Upper lobe of left lung (tissue), 6 donors: ENCODE results near the gene VAV3. TPM values are rescaled to one million over a fixed set of nuclear protein-coding genes. Genes with fewer than 3 reads are reported as not detected.
A peak's percentile ranks its signal among the peaks of the same experiment; 100 is the strongest.

Experiments used
- ATAC-seq, 2 donors: fragments of 200-7000 bp; cut with Tn5 transposase; one replicate each; pipeline ENCODE4 v1.9.1; 2022; ENCODE audit warnings: mild to moderate bottlenecking in 2 of 2, moderate library complexity in 2 of 2; ENCODE audit not compliant: low FRiP score in 2 of 2
- DNase-seq, 2 donors: peaks; one replicate each; pipeline ENCODE4 v3.0.0-alpha.2; 2019 to 2020
- H3K27ac ChIP-seq, 4 donors: fragments of 200-600 bp; sonication (generic); one replicate each; pipeline ENCODE4 v1.5.1; 2016 to 2019
- H3K27me3 ChIP-seq, 4 donors: fragments of 200-600 bp; sonication (generic); one replicate each; pipeline ENCODE4 v1.5.1; 2017 to 2019
- H3K36me3 ChIP-seq, 4 donors: fragments of 200-600 bp; sonication (generic); one replicate each; pipeline ENCODE4 v1.5.1; 2016 to 2019
- H3K4me1 ChIP-seq, 4 donors: fragments of 200-600 bp; sonication (generic); one replicate each; pipeline ENCODE4 v1.5.1; 2018 to 2019
- H3K4me3 ChIP-seq, 4 donors: fragments of 200-600 bp; sonication (generic); one replicate each; pipeline ENCODE4 v1.5.1; 2017 to 2019; ENCODE audit warnings: mild to moderate bottlenecking in 2 of 4, moderate library complexity in 1 of 4
- H3K9me3 ChIP-seq, 4 donors: fragments of 200-600 bp; sonication (generic); one replicate each; pipeline ENCODE4 v1.5.1; 2018 to 2019
- CTCF ChIP-seq, 6 experiments: fragments of 450-650 bp in 4 of 6; fragments of 200-600 bp in 2 of 6; sonication (generic) in 2 of 6; IDR thresholded peaks; one replicate each; pipeline ENCODE4 v1.5.1; 2016 to 2019; ENCODE audit warnings: antibody characterized with exemption in 6 of 6
- EP300 ChIP-seq, 4 donors: sonication (generic); formaldehyde crosslinking; IDR thresholded peaks; one replicate each; pipeline ENCODE4 v1.5.1; 2017; ENCODE audit warnings: antibody characterized with exemption in 4 of 4, control low read depth in 2 of 4
- POLR2A ChIP-seq, 4 donors: fragments of 450-650 bp; IDR thresholded peaks; one replicate each; pipeline ENCODE4 v1.5.1; 2016 to 2017; ENCODE audit warnings: antibody characterized with exemption in 4 of 4, mild to moderate bottlenecking in 2 of 4
- POLR2AphosphoS5 ChIP-seq, 2 donors: sonication (generic); formaldehyde crosslinking; IDR thresholded peaks; one replicate each; pipeline ENCODE4 v1.5.1; 2017; ENCODE audit warnings: antibody characterized with exemption in 2 of 2
- WGBS, 2 donors: methylation state at CpG; one replicate each; pipeline ENCODE4 v1.1.5; 2017 to 2018; 5-methylcytosine and 5-hydroxymethylcytosine counted together
- total RNA-seq, 6 donors: library from RNA; depleted of rRNA in 4 of 6; stranded (reverse); fragments of >200 nt in 4 of 6; gene quantifications; one replicate each; pipeline versions ENCODE4 v1.1.0 to v1.2.1, GENCODE V29; 2016 to 2021
- donor health status: DM: no; HTN: no; CAD: no; lungs with moderate emphysema.
- donor health status: DM: no; HTN: yes; CAD: no; lungs with severe emphysema.

The VAV3 gene
- total RNA-seq, 6 donors from 2014 or later, result 5.9 to 13.6 (median 7.8) TPM

GRCh38 chr1:107788206-107789202 is 176.5 kb downstream of the VAV3 start:
- WGBS, 2 donors, result 53 to 55% methylated on average over 4 of the region's 4 CpGs
- no peaks in the 10 kb centered on the region for H3K36me3 ChIP-seq
- peaks cover 15 to 30% (median 19%) of the 10 kb centered on the region in 4 donors for H3K4me1 ChIP-seq
- TF ChIP-seq EP300 (IDR thresholded peaks at IDR 0.05) (no peak), CTCF (IDR thresholded peaks at IDR 0.05) (no peak), POLR2A (IDR thresholded peaks at IDR 0.05) (no peak), POLR2AphosphoS5 (IDR thresholded peaks at IDR 0.05) (no peak)
- no peaks in the 10 kb centered on the region for H3K27me3 ChIP-seq
- ATAC-seq, result peak in 1 of 2 donors; percentile 40
- peak overlapping the region in 1 of 4 donors; percentile 9 for H3K27ac ChIP-seq
- peak overlapping the region in 2 of 4 donors; percentile 11 to 20 for H3K4me3 ChIP-seq
- no peaks in the 10 kb centered on the region for H3K9me3 ChIP-seq
- DNase-seq, result no peak

- WGBS, 2 donors, result 62 to 69% methylated on average over 2 of the region's 2 CpGs
- Histone ChIP-seq H3K4me3 (no peak overlapping the region), H3K27me3 (no peaks in the 10 kb centered on the region), H3K27ac (peak overlapping the region; percentile 6 to 59 (median 32)), H3K4me1 (peaks cover 15 to 33% (median 22%) of the 10 kb centered on the region in 4 donors), H3K36me3 (no peaks in the 10 kb centered on the region), H3K9me3 (no peaks in the 10 kb centered on the region)
- TF ChIP-seq POLR2AphosphoS5 (IDR thresholded peaks at IDR 0.05) (no peak), EP300 (IDR thresholded peaks at IDR 0.05) (no peak), POLR2A (IDR thresholded peaks at IDR 0.05) (no peak), CTCF (IDR thresholded peaks at IDR 0.05) (no peak)
- DNase-seq, result peak in 1 of 2 donors; percentile 27
- ATAC-seq, result no peak
Observed at GRCh38 chr1:107787299-107787698, 177.7 kb downstream of the VAV3 start.

GRCh38 chr1:107786203-107786845 is 178.7 kb downstream of the VAV3 start:
- no peaks in the 10 kb centered on the region for H3K27me3 ChIP-seq
- ATAC-seq (no peak), DNase-seq (no peak)
- H3K9me3 ChIP-seq, result no peaks in the 10 kb centered on the region
- WGBS, 2 donors, result 51% methylated on average over 5 of the region's 5 CpGs
- peak overlapping the region; percentile 6 to 36 (median 32) for H3K27ac ChIP-seq
- H3K4me1 ChIP-seq, result peaks cover 18 to 33% (median 26%) of the 10 kb centered on the region in 4 donors
- H3K4me3 ChIP-seq, result peak overlapping the region in 1 of 4 donors; percentile 5
- no peaks in the 10 kb centered on the region for H3K36me3 ChIP-seq
- peak in 2 of 4 donors; percentile 6 to 11 for TF ChIP-seq EP300 (IDR thresholded peaks at IDR 0.05)
- TF ChIP-seq CTCF (IDR thresholded peaks at IDR 0.05), result no peak
- peak in 1 of 4 donors; percentile 32 for TF ChIP-seq POLR2A (IDR thresholded peaks at IDR 0.05)
- TF ChIP-seq POLR2AphosphoS5 (IDR thresholded peaks at IDR 0.05), result no peak

GRCh38 chr1:107785496-107786202 is 179.3 kb downstream of the VAV3 start:
- Histone ChIP-seq H3K36me3 (no peaks in the 10 kb centered on the region), H3K27me3 (no peaks in the 10 kb centered on the region), H3K4me3 (no peak overlapping the region), H3K4me1 (peaks cover 18 to 33% (median 26%) of the 10 kb centered on the region in 4 donors), H3K9me3 (no peaks in the 10 kb centered on the region), H3K27ac (peak overlapping the region; percentile 6 to 36 (median 29))
- 65 to 87% methylated on average over 1 to 3 of the region's 3 CpGs for WGBS, 2 donors
- DNase-seq, result no peak
- TF ChIP-seq POLR2A (IDR thresholded peaks at IDR 0.05), result no peak
- TF ChIP-seq POLR2AphosphoS5 (IDR thresholded peaks at IDR 0.05), result no peak
- ATAC-seq, result peak in 1 of 2 donors; percentile 35
